Measurements from ENCODE around the gene PIEZO2. TPM values are rescaled to one million over a fixed set of nuclear protein-coding genes. Genes with fewer than 3 reads are reported as not detected.

PIEZO2 gene
- total and polyA plus RNA-seq, 2 of the 8 experiments (the other 6 are each of a cell fraction or from before 2014, with no cell fraction given), result 4.7 to 16.5 TPM

GRCh38 chr18:11124054-11124453, 25.3 kb downstream of the PIEZO2 start (continued):
- TF ChIP-seq CEBPB (IDR thresholded peaks at IDR 0.05; ENCODE audit: low read depth, low read length) (no peak), RFX5 (IDR thresholded peaks at IDR 0.05; ENCODE audit: borderline replicate concordance, low read depth, low read length) (no peak)
